Measurements from ENCODE around the gene KCTD15. TPM values are rescaled to one million over a fixed set of nuclear protein-coding genes. Genes with fewer than 3 reads are reported as not detected.

Gene KCTD15
- total RNA-seq, 3 donors from 2014 or later = 8.0 to 42.3 (median 10.1) TPM

DNA sequence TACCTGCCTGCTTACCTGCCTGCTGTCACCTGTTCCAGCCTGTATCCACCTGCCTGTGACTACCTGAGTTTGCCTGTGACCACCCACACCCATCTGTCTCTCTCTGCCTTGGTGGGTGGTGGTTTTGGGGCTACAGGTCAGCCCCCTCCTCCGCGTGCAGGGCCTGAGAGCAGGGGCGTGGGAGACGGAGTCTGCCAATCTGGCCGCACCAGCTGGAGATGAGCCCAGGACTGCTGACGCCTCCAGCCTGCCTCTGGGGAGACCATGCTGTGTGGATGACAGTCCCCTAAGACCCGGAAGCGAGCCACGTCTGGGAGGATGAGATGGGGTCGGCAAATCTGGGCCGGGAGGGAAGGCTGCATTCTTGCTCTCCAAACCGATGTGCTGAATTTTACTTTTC is 15.9 kb upstream of the KCTD15 start:
- no peak for ATAC-seq
- Histone ChIP-seq H3K4me1 (ENCODE audit: low read depth) (no peaks in the 10 kb centered on the region), H3K4me3 (no peak overlapping the region), H3K36me3 (ENCODE audit: low read depth) (no peaks in the 10 kb centered on the region), H3K9me3 (no peaks in the 10 kb centered on the region)
- intact Hi-C loops (cut with DNase I, micrococcal nuclease) = no loop called here
- TF ChIP-seq, protein P1, sequence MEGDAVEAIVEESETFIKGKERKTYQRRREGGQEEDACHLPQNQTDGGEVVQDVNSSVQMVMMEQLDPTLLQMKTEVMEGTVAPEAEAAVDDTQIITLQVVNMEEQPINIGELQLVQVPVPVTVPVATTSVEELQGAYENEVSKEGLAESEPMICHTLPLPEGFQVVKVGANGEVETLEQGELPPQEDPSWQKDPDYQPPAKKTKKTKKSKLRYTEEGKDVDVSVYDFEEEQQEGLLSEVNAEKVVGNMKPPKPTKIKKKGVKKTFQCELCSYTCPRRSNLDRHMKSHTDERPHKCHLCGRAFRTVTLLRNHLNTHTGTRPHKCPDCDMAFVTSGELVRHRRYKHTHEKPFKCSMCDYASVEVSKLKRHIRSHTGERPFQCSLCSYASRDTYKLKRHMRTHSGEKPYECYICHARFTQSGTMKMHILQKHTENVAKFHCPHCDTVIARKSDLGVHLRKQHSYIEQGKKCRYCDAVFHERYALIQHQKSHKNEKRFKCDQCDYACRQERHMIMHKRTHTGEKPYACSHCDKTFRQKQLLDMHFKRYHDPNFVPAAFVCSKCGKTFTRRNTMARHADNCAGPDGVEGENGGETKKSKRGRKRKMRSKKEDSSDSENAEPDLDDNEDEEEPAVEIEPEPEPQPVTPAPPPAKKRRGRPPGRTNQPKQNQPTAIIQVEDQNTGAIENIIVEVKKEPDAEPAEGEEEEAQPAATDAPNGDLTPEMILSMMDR (IDR thresholded peaks at IDR 0.05) = no peak
- DNase-seq = no peak

DNA sequence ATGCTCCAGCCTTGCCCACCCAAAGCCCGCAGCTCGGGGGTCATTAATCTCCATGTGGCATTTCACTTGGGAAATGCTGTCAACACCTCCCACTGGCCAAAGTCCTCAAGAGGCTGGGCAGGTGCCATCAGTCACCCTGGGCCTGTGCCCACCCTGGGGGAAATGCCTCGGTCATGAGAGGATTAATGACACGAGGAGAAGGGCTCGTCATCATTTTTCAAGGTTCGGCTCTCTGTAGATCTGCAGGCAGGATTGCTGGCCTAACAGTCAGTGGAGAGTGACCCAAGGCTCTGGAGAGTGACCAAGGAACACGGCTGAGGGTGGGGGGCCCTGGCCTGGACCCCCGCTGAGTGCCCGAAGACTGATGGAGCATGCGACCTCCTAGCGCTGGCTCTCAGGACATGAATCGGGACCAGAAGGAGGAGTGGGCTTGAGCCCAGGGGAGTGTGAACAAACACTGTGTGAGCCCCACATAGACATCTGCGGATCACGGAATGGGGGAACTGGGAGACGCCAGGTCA is 15.2 kb upstream of the KCTD15 start:
- no peak for DNase-seq
- intact Hi-C loops (cut with DNase I, micrococcal nuclease) = no loop called here
- ATAC-seq = no peak
- TF ChIP-seq, protein P1 (IDR thresholded peaks at IDR 0.05) = no peak
- no peak overlapping the region for H3K4me3 ChIP-seq
- no peaks in the 10 kb centered on the region for H3K4me1 ChIP-seq (ENCODE audit: low read depth)
- H3K9me3 ChIP-seq = no peaks in the 10 kb centered on the region
- H3K36me3 ChIP-seq (ENCODE audit: low read depth) = no peaks in the 10 kb centered on the region

DNA sequence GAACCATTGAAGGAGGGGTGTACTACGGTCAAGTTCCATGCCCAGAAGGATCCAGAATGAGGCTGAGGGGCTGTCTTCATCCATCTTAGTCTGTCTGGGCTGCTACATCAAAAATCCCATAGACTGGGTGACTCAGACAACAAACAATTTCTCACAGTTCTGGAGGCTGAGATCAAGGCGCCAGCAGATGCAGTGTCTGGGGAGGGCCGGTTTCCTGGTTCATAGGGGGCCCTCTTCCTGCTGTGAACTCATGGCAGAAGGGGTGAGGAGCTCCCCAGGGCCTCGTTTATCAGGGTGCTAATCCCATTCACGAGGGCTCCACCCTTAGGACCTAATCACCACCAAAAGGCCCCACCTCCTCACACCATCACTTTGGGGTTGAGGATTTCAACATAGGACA is 14.7 kb upstream of the KCTD15 start:
- H3K36me3 ChIP-seq (ENCODE audit: low read depth) = no peaks in the 10 kb centered on the region
- H3K4me3 ChIP-seq = no peak overlapping the region
- no peak for ATAC-seq
- TF ChIP-seq, protein P1 (IDR thresholded peaks at IDR 0.05) = no peak
- intact Hi-C loops (cut with DNase I, micrococcal nuclease) = no loop called here
- DNase-seq = no peak
- H3K4me1 ChIP-seq (ENCODE audit: low read depth) = no peaks in the 10 kb centered on the region
- H3K9me3 ChIP-seq = no peaks in the 10 kb centered on the region

DNA sequence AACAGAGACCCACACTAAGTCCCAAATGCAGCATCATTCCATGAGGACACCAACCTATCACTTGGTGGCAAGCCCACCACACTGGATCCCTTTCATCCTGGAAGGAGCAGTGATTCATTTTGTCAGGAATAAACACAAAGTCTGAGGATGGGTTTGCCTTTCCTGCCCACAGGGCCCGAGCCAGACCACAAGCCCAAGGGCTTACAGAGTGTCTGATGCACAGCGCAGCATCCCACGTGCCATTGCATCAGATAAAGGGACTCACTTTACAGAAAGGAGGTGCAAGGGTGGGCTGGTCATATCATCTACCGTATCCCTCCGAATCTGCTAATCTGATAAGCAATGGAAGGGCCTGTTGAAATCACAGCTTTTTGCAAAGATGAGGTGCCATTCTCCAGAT is 12.2 kb upstream of the KCTD15 start:
- intact Hi-C loops (cut with DNase I, micrococcal nuclease) = no loop called here
- TF ChIP-seq, protein P1 (IDR thresholded peaks at IDR 0.05) = no peak
- Histone ChIP-seq H3K4me1 (ENCODE audit: low read depth) (no peaks in the 10 kb centered on the region), H3K36me3 (ENCODE audit: low read depth) (no peaks in the 10 kb centered on the region), H3K4me3 (no peak overlapping the region), H3K9me3 (no peaks in the 10 kb centered on the region)
- ATAC-seq = no peak
- no peak for DNase-seq

DNA sequence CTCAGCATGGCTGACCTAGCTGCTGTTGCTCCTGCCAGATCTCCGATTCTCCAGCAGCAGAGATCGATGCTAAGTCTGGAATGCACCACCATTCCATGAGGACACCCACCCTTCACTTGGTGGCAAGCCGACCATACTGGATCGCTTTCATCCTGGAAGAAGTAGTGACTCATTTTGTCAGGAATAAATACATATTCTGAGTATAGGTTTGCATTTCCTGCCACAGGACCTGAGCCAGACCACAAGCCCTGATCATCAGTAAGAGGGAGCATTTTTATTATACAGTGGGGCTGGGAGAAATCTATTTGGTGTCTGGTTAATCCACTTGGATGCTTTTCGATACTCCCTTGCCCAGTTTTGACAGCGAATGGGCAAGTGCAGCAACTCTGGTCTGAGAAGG is 10.9 kb upstream of the KCTD15 start:
- no peak for ATAC-seq
- no peaks in the 10 kb centered on the region for H3K36me3 ChIP-seq (ENCODE audit: low read depth)
- no peaks in the 10 kb centered on the region for H3K9me3 ChIP-seq
- DNase-seq = no peak
- no peak overlapping the region for H3K4me3 ChIP-seq
- TF ChIP-seq, protein P1 (IDR thresholded peaks at IDR 0.05) = no peak
- H3K4me1 ChIP-seq (ENCODE audit: low read depth) = no peaks in the 10 kb centered on the region
- intact Hi-C loops (cut with DNase I, micrococcal nuclease) = no loop called here

DNA sequence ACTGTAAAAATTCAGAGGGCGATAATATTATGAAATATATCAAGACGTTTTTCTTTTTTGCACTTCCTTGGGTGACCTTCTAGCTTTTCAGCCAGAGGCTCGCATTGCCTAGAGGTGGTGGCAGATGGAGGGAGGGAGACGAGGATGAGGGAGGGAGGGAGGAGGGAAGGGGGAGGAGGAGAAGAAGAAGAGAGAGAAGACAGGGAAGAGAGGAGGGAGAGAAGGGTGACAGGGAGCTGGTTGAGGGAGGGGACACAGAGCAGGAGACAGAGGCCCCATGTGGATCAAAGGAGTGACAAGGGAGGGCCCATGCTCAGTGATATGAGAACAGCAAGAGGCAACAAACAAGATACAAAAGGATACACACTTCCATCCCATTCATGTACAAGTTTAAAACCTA is 8.0 kb upstream of the KCTD15 start:
- Histone ChIP-seq H3K36me3 (ENCODE audit: low read depth) (no peaks in the 10 kb centered on the region), H3K4me1 (ENCODE audit: low read depth) (no peaks in the 10 kb centered on the region), H3K9me3 (no peaks in the 10 kb centered on the region), H3K4me3 (no peak overlapping the region)
- DNase-seq (no peak), ATAC-seq (no peak)
- TF ChIP-seq, protein P1 (IDR thresholded peaks at IDR 0.05) = no peak
- intact Hi-C loops (cut with DNase I, micrococcal nuclease) = no loop called here

All from mucosa of descending colon (tissue), 3 donors.